NCI-H524 treated with DMSO at 0.1 percent for 48 hours (cell line): Measurements from ENCODE around the gene DNAL4.
A peak's percentile ranks its signal among the peaks of the same experiment; 100 is the strongest.

Experiments used
- DNase-seq: peaks from one replicate; lab custom pipeline; 2025; lab: John Stamatoyannopoulos, UW

DNAL4 gene

GRCh38 chr22:38784856-38785255, 9.1 kb downstream of the DNAL4 start:
- no peak for DNase-seq

GRCh38 chr22:38784035-38784434, 9.9 kb downstream of the DNAL4 start:
- DNase-seq = no peak

GRCh38 chr22:38783095-38783615, 10.8 kb downstream of the DNAL4 start:
- no peak for DNase-seq

- no peak for DNase-seq
These were observed 11.4 kb downstream of the DNAL4 start for GRCh38 chr22:38782402-38783094.

- no peak for DNase-seq
These were observed 12.9 kb downstream of the DNAL4 start for GRCh38 chr22:38781033-38781432.

GRCh38 chr22:38777087-38777671, 16.8 kb downstream of the DNAL4 start:
- DNase-seq = no peak

GRCh38 chr22:38776086-38776485, 17.9 kb downstream of the DNAL4 start:
- no peak for DNase-seq

- no peak for DNase-seq
These were observed 18.3 kb downstream of the DNAL4 start for GRCh38 chr22:38775656-38776055.

GRCh38 chr22:38774496-38775166, 19.3 kb downstream of the DNAL4 start:
- DNase-seq = no peak

GRCh38 chr22:38773363-38773946, 20.5 kb downstream of the DNAL4 start:
- no peak for DNase-seq

- no peak for DNase-seq
These were observed 21.4 kb downstream of the DNAL4 start for GRCh38 chr22:38772623-38772873.

- DNase-seq = no peak
These were observed 23.5 kb downstream of the DNAL4 start for GRCh38 chr22:38770257-38770949.

GRCh38 chr22:38768036-38768435, 25.9 kb downstream of the DNAL4 start:
- DNase-seq = no peak

GRCh38 chr22:38767313-38767712, 26.6 kb downstream of the DNAL4 start:
- no peak for DNase-seq

GRCh38 chr22:38766076-38766777, 27.7 kb downstream of the DNAL4 start:
- DNase-seq = no peak

- DNase-seq = peak; percentile 69
These were observed 31.4 kb downstream of the DNAL4 start for GRCh38 chr22:38762551-38762983.

- no peak for DNase-seq
These were observed 32.5 kb downstream of the DNAL4 start for GRCh38 chr22:38761202-38762162.

- DNase-seq = peak; percentile 53
These were observed 33.3 kb downstream of the DNAL4 start for GRCh38 chr22:38760477-38761201.

GRCh38 chr22:38759005-38759404, 34.9 kb downstream of the DNAL4 start:
- DNase-seq = no peak
